H1 (cell line): Measurements from ENCODE around the gene ANKRD6. TPM values are rescaled to one million over a fixed set of nuclear protein-coding genes. Genes with fewer than 3 reads are reported as not detected.

ENCODE experiments used
- BCL11A ChIP-seq, 2 experiments: IDR thresholded peaks; one replicate each; pipeline ENCODE4 v1.6.1; 2011; ENCODE audit warnings: low read depth in 2 of 2, low read length in 2 of 2, mild to moderate bottlenecking in 2 of 2
- CHD1 ChIP-seq: IDR thresholded peaks from 2 replicates; pipeline ENCODE4 v1.6.1; 2012; ENCODE audit warnings: low read depth, low read length, improper control_type of control experiment
- CHD7 ChIP-seq: fragments of 300-600 bp; sonication (generic); IDR thresholded peaks from 2 replicates; pipeline ENCODE4 v1.7.1; 2012; ENCODE audit warnings: low read length, moderate library complexity, mild to moderate bottlenecking, inconsistent platforms; ENCODE audit not compliant: insufficient replicate concordance
- GABPA ChIP-seq: IDR thresholded peaks from 2 replicates; pipeline ENCODE4 v1.6.1; 2011; ENCODE audit warnings: mild to moderate bottlenecking, low read length, moderate library complexity, borderline replicate concordance; ENCODE audit not compliant: insufficient read depth
- HDAC2 ChIP-seq, 2 experiments: fragments of 300-600 bp in 1 of 2; sonication (generic) in 1 of 2; IDR thresholded peaks; 2 replicates each; pipeline ENCODE4 v1.6.1; 2011 to 2012; ENCODE audit warnings: low read depth in 2 of 2, low read length in 2 of 2, mild to moderate bottlenecking in 2 of 2, moderate library complexity in 2 of 2, borderline replicate concordance in 1 of 2, inconsistent platforms in 1 of 2
- JUND ChIP-seq: IDR thresholded peaks from 2 replicates; pipeline ENCODE4 v1.6.1; 2011; ENCODE audit warnings: mild to moderate bottlenecking, improper control_type of control experiment, low read length
- KDM4A ChIP-seq: IDR thresholded peaks from one replicate; pipeline ENCODE4 v1.7.1; 2012; ENCODE audit warnings: low read depth, mild to moderate bottlenecking, moderate library complexity, low read length, inconsistent platforms; ENCODE audit not compliant: severe bottlenecking
- MAFK ChIP-seq: IDR thresholded peaks from 2 replicates; pipeline ENCODE4 v1.6.1; 2012; ENCODE audit warnings: low read depth, mild to moderate bottlenecking, improper control_type of control experiment, low read length
- TCF12 ChIP-seq: IDR thresholded peaks from 2 replicates; pipeline ENCODE4 v1.6.1; 2011; ENCODE audit warnings: low read depth, mild to moderate bottlenecking, low read length
- ZNF274 ChIP-seq: IDR thresholded peaks from 2 replicates; pipeline ENCODE4 v1.7.0; 2012; ENCODE audit warnings: low read length, borderline replicate concordance; ENCODE audit errors: extremely low read depth
- polyA plus RNA-seq, 7 experiments: library from polyadenylated mRNA; depleted of rRNA in 3 of 7; stranded (reverse) in 5 of 7; unstranded in 2 of 7; fragments of >200 nt in 5 of 7; fragments of 200-250 nt in 2 of 7; gene quantifications; 1 replicate in 5 of 7; 2 replicates in 1 of 7; 4 replicates in 1 of 7; pipeline versions ENCODE4 v1.2.1 to v1.2.3, GENCODE V29; 2011 to 2013; ENCODE audit warnings: missing spikeins in 2 of 7, mixed read lengths in 2 of 7
- total RNA-seq: library from RNA; stranded (reverse); fragmentation: NEBNext Ultra II Directional; extraction: Animal tissue kit (Norgen Biotek cat#: 25700); gene quantifications from 2 replicates; pipeline ENCODE4 v1.2.1, GENCODE V29; 2021

ANKRD6 gene
- total and polyA plus RNA-seq, 2 of the 8 experiments (the other 6 are each of a cell fraction or from before 2014, with no cell fraction given): 5.9 to 12.8 TPM

- no peak for TF ChIP-seq CHD7
- TF ChIP-seq TCF12: no peak
- TF ChIP-seq KDM4A: no peak
- no peak for TF ChIP-seq MAFK
- TF ChIP-seq ZNF274: no peak
- no peak for TF ChIP-seq GABPA
- no peak for TF ChIP-seq HDAC2 (IDR thresholded peaks at IDR 0.05; ENCODE audit: borderline replicate concordance in 1 of 2, low read depth in 2 of 2, low read length in 2 of 2)
- TF ChIP-seq BCL11A (IDR thresholded peaks at IDR 0.05; ENCODE audit: low read depth in 2 of 2, low read length in 2 of 2): no peak
- no peak for TF ChIP-seq CHD1
- no peak for TF ChIP-seq JUND
- TF ChIP-seq, all 59 proteins: peak for 0
These were observed 131.9 kb downstream of the ANKRD6 start (continued) for GRCh38 chr6:89564752-89565427.
